ENCODE measurements around the gene SLC28A3. TPM values are rescaled to one million over a fixed set of nuclear protein-coding genes. Genes with fewer than 3 reads are reported as not detected.

SLC28A3 gene
- total and polyA plus RNA-seq, 2 donors (not counting 3 experiments of a cell fraction or from before 2014, with no cell fraction given) = not detected

DNA sequence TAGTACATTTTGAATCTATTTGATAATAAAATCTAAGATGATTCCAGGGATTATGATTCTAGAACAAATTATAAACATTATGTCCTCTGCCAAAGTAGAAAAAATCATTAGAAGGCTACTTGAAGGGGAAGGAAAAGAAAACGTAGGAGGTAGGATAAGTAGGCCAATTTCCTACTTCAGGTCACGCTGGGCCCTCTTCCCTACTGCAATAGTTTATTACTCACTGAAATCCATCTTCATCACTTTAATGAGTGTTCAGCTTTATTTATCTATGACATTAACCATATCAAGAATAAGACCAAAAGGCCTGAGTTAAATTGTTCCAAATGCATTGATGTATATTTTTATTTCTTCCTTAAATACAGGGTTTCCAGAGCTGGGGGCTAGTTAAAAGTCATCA lies 21.6 kb downstream of the SLC28A3 start:
- no peak for FAIRE-seq
- Histone ChIP-seq H4K20me1 (replicated peaks; ENCODE audit: control insufficient read depth, extremely low read depth, insufficient read depth, low read length) (no peaks in the 10 kb centered on the region), H2AFZ (ENCODE audit: low read depth, low read length) (no peak overlapping the region), H3K36me3 (ENCODE audit: control insufficient read depth in 2 of 2, extremely low read depth in 1 of 2, insufficient read depth in 2 of 2, low read length in 2 of 2) (no peaks in the 10 kb centered on the region), H3K27ac (ENCODE audit: insufficient read depth, low read depth, low read length) (no peak overlapping the region), H3K4me1 (ENCODE audit: control insufficient read depth, extremely low read depth, insufficient read depth, low read length) (peaks cover 10% of the 10 kb centered on the region), H3K79me2 (ENCODE audit: control insufficient read depth, insufficient read depth, low read length) (no peaks in the 10 kb centered on the region), H3K9me1 (replicated peaks; ENCODE audit: control insufficient read depth, extremely low read depth, insufficient read depth, low read length) (no peaks in the 10 kb centered on the region), H3K4me3 (replicated peaks in 1 of 3; ENCODE audit: insufficient read depth in 1 of 3, low read depth in 1 of 3, low read length in 3 of 3) (no peak overlapping the region), H3K27me3 (ENCODE audit: control insufficient read depth in 2 of 2, insufficient read depth in 2 of 2, low read length in 2 of 2) (peaks cover 0 to 5% of the 10 kb centered on the region in 2 experiments), H3K4me2 (ENCODE audit: insufficient read depth, low read length) (no peak overlapping the region), H3K9me3 (replicated peaks; ENCODE audit: control insufficient read depth, insufficient read depth, low read length) (no peaks in the 10 kb centered on the region), H3K9ac (replicated peaks; ENCODE audit: extremely low read depth, insufficient read depth, low read length) (no peak overlapping the region)
- intact Hi-C loops (cut with micrococcal nuclease) (loop anchor here (5.0 kb wide), 1 partner anchor 397 kb away; the partner anchor contains the start of gene KIF27), dilution Hi-C loops (cut with MboI; ENCODE audit: extremely low pct_ligation_motif_present, low sequenced_read_pairs) (no loop called here)
- POLR2A ChIA-PET = no interaction called here
- CTCF ChIA-PET = no interaction called here
- BruUV-seq (replicated peaks) = no TSS peak
- TF ChIP-seq JUN (IDR thresholded peaks at IDR 0.05; ENCODE audit: borderline replicate concordance, insufficient read depth, insufficient read length, low read depth) = no peak
- TF ChIP-seq POLR2AphosphoS5 (IDR thresholded peaks at IDR 0.05; ENCODE audit: insufficient read depth, low read depth, low read length) = no peak
- TF ChIP-seq, protein P1, sequence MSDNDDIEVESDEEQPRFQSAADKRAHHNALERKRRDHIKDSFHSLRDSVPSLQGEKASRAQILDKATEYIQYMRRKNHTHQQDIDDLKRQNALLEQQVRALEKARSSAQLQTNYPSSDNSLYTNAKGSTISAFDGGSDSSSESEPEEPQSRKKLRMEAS (IDR thresholded peaks at IDR 0.05; ENCODE audit: insufficient read depth, insufficient read length) = no peak
- no peak for TF ChIP-seq GATA2 (IDR thresholded peaks at IDR 0.05; ENCODE audit: insufficient read depth, insufficient read length, low read depth, low read length)
- DNase-seq (ENCODE audit: low read depth, low spot score) = no peak

DNA sequence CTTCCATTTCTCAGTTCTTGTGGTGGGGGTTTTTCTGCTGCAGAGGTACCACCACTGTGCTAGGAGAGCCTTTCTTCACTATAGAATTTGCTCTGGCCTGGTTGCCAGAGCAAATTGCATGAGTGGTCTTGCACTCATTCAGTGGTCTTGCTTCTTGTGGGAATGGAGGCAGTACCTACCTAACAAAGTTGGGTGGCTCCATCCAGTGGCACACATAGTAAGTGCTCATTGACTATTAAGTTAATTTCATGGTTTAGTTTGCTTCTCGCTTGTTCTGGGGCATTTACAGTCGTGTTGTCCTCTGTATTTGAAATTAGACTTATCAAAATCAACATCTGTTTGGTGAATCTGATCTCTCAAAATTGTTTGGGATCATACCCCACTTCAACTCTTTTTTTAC lies 23.0 kb downstream of the SLC28A3 start:
- dilution Hi-C loops (cut with MboI; ENCODE audit: extremely low pct_ligation_motif_present, low sequenced_read_pairs) = no loop called here
- Histone ChIP-seq H4K20me1 (replicated peaks; ENCODE audit: control insufficient read depth, extremely low read depth, insufficient read depth, low read length) (no peaks in the 10 kb centered on the region), H3K27ac (ENCODE audit: insufficient read depth, low read depth, low read length) (no peak overlapping the region), H3K9me1 (replicated peaks; ENCODE audit: control insufficient read depth, extremely low read depth, insufficient read depth, low read length) (no peaks in the 10 kb centered on the region), H3K4me3 (replicated peaks in 1 of 3; ENCODE audit: insufficient read depth in 1 of 3, low read depth in 1 of 3, low read length in 3 of 3) (no peak overlapping the region), H3K36me3 (ENCODE audit: control insufficient read depth in 2 of 2, extremely low read depth in 1 of 2, insufficient read depth in 2 of 2, low read length in 2 of 2) (no peaks in the 10 kb centered on the region), H3K9me3 (replicated peaks; ENCODE audit: control insufficient read depth, insufficient read depth, low read length) (no peaks in the 10 kb centered on the region), H3K79me2 (ENCODE audit: control insufficient read depth, insufficient read depth, low read length) (no peaks in the 10 kb centered on the region), H3K9ac (replicated peaks; ENCODE audit: extremely low read depth, insufficient read depth, low read length) (no peak overlapping the region), H2AFZ (ENCODE audit: low read depth, low read length) (no peak overlapping the region), H3K4me1 (ENCODE audit: control insufficient read depth, extremely low read depth, insufficient read depth, low read length) (peaks cover 2% of the 10 kb centered on the region), H3K4me2 (ENCODE audit: insufficient read depth, low read length) (no peak overlapping the region), H3K27me3 (ENCODE audit: control insufficient read depth in 2 of 2, insufficient read depth in 2 of 2, low read length in 2 of 2) (peaks cover 0 to 5% of the 10 kb centered on the region in 2 experiments)
- DNase-seq (ENCODE audit: low read depth, low spot score) (no peak), FAIRE-seq (no peak)
- no TSS peak for BruUV-seq (replicated peaks)
- ChIA-PET CTCF (no interaction called here), POLR2A (no interaction called here)
- intact Hi-C loops (cut with micrococcal nuclease) = loop anchor here (5.0 kb wide), 1 partner anchor 395 kb away; the partner anchor contains the start of gene KIF27
- no peak for TF ChIP-seq GATA2 (IDR thresholded peaks at IDR 0.05; ENCODE audit: insufficient read depth, insufficient read length, low read depth, low read length)
- TF ChIP-seq MYC (IDR thresholded peaks at IDR 0.05; ENCODE audit: low read depth, low read length) = no peak
- TF ChIP-seq JUN (IDR thresholded peaks at IDR 0.05; ENCODE audit: borderline replicate concordance, insufficient read depth, insufficient read length, low read depth) = no peak
- no peak for TF ChIP-seq EZH2 (IDR thresholded peaks at IDR 0.05; ENCODE audit: borderline replicate concordance, low read depth, low read length, severe bottlenecking)
- TF ChIP-seq, protein P1 (IDR thresholded peaks at IDR 0.05; ENCODE audit: insufficient read depth, insufficient read length) = no peak
- no peak for TF ChIP-seq FOS (IDR thresholded peaks at IDR 0.05; ENCODE audit: borderline replicate concordance, insufficient read depth, low read length)
